IMR-90 (cell line): ENCODE measurements around the gene MAP3K5. TPM values are rescaled to one million over a fixed set of nuclear protein-coding genes. Genes with fewer than 3 reads are reported as not detected.

Experiments used
- CHD1 ChIP-seq: IDR thresholded peaks from 2 replicates; pipeline ENCODE4 v1.6.1; 2012; ENCODE audit warnings: low read depth, low read length, improper control_type of control experiment
- FOS ChIP-seq: fragments of 150-350 bp; IDR thresholded peaks from 2 replicates; pipeline ENCODE4 v1.6.1; 2016; ENCODE audit warnings: low read depth, low read length
- MAFK ChIP-seq: IDR thresholded peaks from 2 replicates; pipeline ENCODE4 v1.6.1; 2012; ENCODE audit warnings: low read depth, low read length, improper control_type of control experiment
- MXI1 ChIP-seq: IDR thresholded peaks from 2 replicates; pipeline ENCODE4 v1.6.1; 2012; ENCODE audit warnings: low read depth, mild to moderate bottlenecking, low read length, moderate library complexity, borderline replicate concordance
- POLR2A ChIP-seq: IDR thresholded peaks from 2 replicates; pipeline ENCODE4 v1.6.1; 2012; ENCODE audit warnings: mild to moderate bottlenecking, low read depth, low read length
- RCOR1 ChIP-seq: IDR thresholded peaks from 2 replicates; pipeline ENCODE4 v1.6.1; 2012; ENCODE audit warnings: mild to moderate bottlenecking, low read length, improper control_type of control experiment; ENCODE audit not compliant: insufficient replicate concordance
- SMC3 ChIP-seq: fragments of 150-350 bp; IDR thresholded peaks from 2 replicates; pipeline ENCODE4 v1.6.1; 2016; ENCODE audit warnings: low read depth, mild to moderate bottlenecking, antibody characterized with exemption, low read length, moderate library complexity
- polyA plus RNA-seq, 3 experiments: library from polyadenylated mRNA; depleted of rRNA; stranded (reverse); fragments of >200 nt; gene quantifications; 2 replicates each; pipeline ENCODE4 v1.2.3, GENCODE V29; 2012; ENCODE audit warnings: low replicate concordance in 1 of 3
- total RNA-seq: library from RNA; depleted of rRNA; stranded (reverse); fragments of >200 nt; gene quantifications from 2 replicates; pipeline ENCODE4 v1.2.3, GENCODE V29; 2012
- TF ChIP-seq, protein P1 (sequence below): conservative IDR thresholded peaks from 2 replicates; pipeline ENCODE4 v1.5.1; 2012; ENCODE audit warnings: mild to moderate bottlenecking, low read depth, low read length, improper control_type of control experiment
- TF ChIP-seq, protein P2 (sequence below): fragments of 150-350 bp; IDR thresholded peaks from 2 replicates; pipeline ENCODE4 v1.6.1; 2017; ENCODE audit warnings: mild to moderate bottlenecking, antibody characterized with exemption, low read length, low read depth

MAP3K5 gene
- total and polyA plus RNA-seq, 2 of the 4 experiments (the other 2 are of a cell fraction), result 5.4 to 17.6 TPM

DNA sequence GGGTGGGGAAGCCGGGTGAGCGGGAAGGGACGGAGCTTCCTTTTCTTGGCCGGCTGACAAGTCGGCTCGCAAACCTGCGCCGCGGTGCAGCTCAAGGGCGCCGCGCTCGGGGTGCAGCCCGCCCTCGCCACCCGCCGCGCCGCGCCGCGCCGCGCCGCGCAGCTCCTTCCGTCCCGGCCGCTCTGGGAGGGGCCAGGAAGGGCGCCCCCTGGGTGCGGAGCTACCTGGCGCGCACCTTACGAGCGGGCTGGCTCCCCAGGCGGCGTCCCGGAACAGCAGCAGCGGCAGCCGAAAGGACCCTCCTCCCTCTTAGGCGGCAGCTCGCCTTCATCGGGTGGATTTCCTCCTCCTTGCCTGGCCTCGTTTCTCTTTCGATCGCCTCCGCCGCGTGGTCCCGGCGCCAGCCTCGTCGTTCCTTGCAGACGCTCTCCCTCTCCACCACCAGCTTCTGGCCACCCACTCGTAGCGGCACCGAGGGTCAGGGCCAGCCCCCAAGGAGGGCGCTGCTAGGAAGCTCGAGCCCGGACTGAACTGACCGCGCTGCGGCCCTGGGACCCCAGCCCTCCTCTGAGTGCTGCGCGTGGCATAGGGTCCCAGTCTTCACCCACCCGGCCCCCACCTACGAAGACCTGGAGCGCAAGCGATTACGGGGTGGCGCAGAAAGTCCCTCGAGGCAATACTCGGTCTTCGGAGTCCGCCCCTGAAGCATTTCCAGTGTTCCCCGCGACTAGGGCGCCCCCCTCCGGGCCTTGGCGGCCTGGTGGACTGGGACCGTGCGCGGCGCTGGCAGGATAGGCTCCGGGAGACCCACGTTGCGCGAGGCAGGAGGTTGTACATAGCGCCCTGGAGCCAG lies at the start of gene MAP3K5 (continued):
- TF ChIP-seq, protein P1, sequence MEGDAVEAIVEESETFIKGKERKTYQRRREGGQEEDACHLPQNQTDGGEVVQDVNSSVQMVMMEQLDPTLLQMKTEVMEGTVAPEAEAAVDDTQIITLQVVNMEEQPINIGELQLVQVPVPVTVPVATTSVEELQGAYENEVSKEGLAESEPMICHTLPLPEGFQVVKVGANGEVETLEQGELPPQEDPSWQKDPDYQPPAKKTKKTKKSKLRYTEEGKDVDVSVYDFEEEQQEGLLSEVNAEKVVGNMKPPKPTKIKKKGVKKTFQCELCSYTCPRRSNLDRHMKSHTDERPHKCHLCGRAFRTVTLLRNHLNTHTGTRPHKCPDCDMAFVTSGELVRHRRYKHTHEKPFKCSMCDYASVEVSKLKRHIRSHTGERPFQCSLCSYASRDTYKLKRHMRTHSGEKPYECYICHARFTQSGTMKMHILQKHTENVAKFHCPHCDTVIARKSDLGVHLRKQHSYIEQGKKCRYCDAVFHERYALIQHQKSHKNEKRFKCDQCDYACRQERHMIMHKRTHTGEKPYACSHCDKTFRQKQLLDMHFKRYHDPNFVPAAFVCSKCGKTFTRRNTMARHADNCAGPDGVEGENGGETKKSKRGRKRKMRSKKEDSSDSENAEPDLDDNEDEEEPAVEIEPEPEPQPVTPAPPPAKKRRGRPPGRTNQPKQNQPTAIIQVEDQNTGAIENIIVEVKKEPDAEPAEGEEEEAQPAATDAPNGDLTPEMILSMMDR, result peak; percentile 95
- no peak for TF ChIP-seq RCOR1
- TF ChIP-seq, protein P2, sequence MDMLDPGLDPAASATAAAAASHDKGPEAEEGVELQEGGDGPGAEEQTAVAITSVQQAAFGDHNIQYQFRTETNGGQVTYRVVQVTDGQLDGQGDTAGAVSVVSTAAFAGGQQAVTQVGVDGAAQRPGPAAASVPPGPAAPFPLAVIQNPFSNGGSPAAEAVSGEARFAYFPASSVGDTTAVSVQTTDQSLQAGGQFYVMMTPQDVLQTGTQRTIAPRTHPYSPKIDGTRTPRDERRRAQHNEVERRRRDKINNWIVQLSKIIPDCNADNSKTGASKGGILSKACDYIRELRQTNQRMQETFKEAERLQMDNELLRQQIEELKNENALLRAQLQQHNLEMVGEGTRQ, result no peak
- TF ChIP-seq CHD1, result no peak
- TF ChIP-seq MXI1, result peak; percentile 12; the same call in 1 of the 2 replicates
- no peak; the same call in 1 of the 2 replicates for TF ChIP-seq POLR2A
- peak; percentile 86 for TF ChIP-seq SMC3
- TF ChIP-seq FOS, result no peak
- no peak for TF ChIP-seq MAFK
